ENCODE data around the gene DCAKD.

DCAKD gene

DNA sequence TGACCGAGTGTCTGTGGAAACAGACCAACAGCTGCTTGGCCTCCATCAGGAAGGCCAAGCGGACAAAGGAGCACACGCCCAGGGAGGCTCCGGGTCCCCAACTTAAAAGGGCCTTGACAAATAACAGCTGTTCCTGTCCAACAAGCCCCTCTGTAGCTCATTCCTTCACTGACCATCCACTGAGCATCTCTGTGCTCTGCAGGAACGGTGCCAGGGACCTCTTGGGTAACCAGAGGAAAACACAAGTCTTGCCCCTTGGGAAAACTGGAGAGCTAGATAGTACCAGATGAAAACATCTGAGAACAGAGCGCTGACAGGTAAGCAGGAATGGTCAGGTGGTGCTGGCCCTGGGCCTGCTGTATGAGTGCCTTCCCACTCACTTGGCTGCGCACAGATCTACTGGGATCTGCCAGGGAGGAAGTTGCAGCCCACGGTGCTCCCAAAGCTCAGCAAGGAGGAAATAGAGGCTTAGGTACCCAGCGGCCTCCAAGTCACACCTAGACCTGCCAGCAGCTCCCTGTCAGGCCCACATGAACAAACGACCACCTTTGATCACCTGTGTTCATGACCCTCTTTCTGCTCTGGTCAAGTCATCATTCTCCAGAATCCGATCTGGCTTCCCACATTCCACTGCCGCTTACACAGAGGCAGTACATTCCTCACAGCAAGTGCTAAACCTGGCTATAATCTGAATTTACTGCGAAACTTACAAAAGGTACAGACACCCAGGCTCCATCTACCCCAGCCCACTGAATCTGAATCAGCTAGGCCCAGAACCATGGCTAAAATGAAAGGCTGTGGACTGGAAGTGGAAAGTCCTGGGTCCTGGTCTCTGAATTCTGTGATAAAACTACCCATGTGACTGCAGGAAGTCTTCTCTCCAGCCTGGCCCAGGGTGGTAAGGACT is 12.5 kb downstream of the DCAKD start:
- Histone ChIP-seq H3K4me1 (ENCODE audit: control insufficient read depth, insufficient read depth, low read length) (peaks cover 7% of the 10 kb centered on the region), H3K36me3 (ENCODE audit: control insufficient read depth, insufficient read depth, low read length) (peaks cover 11% of the 10 kb centered on the region), H3K9ac (ENCODE audit: low read depth, low read length) (no peak overlapping the region), H3K27me3 (ENCODE audit: control insufficient read depth, insufficient read depth, low read length) (no peaks in the 10 kb centered on the region), H3K9me3 (ENCODE audit: control insufficient read depth, insufficient read depth, low read length) (no peaks in the 10 kb centered on the region), H3K4me3 (ENCODE audit: low read depth, low read length) (no peak overlapping the region)

DNA sequence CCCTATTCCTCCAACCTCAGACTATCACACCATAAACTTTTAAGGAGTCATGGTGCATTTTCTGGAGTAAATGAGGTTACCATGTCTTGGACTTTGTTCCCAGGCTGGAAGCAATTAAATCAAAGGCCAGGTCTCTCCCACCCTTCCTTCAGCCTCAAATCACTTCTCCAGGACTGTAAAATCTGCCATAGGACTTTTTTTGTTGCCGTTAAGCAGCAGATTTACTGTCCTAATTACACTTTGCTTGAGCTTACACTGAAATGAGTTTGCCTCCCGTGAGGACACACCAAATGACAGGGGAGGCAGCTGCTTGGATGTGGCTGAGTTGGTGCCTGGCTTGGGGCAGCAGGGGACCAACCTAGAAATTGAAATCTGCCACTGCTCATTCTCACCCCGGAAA is 14.7 kb downstream of the DCAKD start:
- H3K27me3 ChIP-seq (ENCODE audit: control insufficient read depth, insufficient read depth, low read length): no peaks in the 10 kb centered on the region
- H3K9me3 ChIP-seq (ENCODE audit: control insufficient read depth, insufficient read depth, low read length): no peaks in the 10 kb centered on the region
- peaks cover 21% of the 10 kb centered on the region for H3K36me3 ChIP-seq (ENCODE audit: control insufficient read depth, insufficient read depth, low read length)
- H3K9ac ChIP-seq (ENCODE audit: low read depth, low read length): no peak overlapping the region
- no peaks in the 10 kb centered on the region for H3K4me1 ChIP-seq (ENCODE audit: control insufficient read depth, insufficient read depth, low read length)
- no peak overlapping the region for H3K4me3 ChIP-seq (ENCODE audit: low read depth, low read length)

DNA sequence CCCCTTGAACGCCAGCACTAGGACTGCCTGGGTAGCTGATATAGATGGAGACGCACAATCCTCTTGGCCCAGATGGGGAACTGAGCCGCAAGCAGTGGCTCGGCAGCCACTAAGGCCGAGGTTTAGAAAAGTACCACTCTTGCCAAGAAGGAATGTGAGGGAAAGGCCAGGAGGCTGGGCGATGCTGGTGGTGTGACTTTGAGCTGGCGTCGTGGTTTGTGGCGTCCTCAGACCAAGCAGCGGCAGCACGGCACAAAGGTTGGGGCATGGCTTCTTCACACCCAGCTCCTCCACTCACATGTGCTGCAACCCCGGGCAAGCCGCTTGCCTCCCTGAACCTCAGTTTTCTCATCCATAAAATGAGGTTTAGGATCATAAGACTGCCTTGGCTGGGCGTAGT is 15.6 kb downstream of the DCAKD start:
- Histone ChIP-seq H3K9me3 (ENCODE audit: control insufficient read depth, insufficient read depth, low read length) (no peaks in the 10 kb centered on the region), H3K4me1 (ENCODE audit: control insufficient read depth, insufficient read depth, low read length) (no peaks in the 10 kb centered on the region), H3K27me3 (ENCODE audit: control insufficient read depth, insufficient read depth, low read length) (no peaks in the 10 kb centered on the region), H3K9ac (ENCODE audit: low read depth, low read length) (no peak overlapping the region), H3K4me3 (ENCODE audit: low read depth, low read length) (no peak overlapping the region), H3K36me3 (ENCODE audit: control insufficient read depth, insufficient read depth, low read length) (peaks cover 29% of the 10 kb centered on the region)

- H3K9me3 ChIP-seq (ENCODE audit: control insufficient read depth, insufficient read depth, low read length): no peaks in the 10 kb centered on the region
- no peak overlapping the region for H3K9ac ChIP-seq (ENCODE audit: low read depth, low read length)
- no peaks in the 10 kb centered on the region for H3K4me1 ChIP-seq (ENCODE audit: control insufficient read depth, insufficient read depth, low read length)
- no peaks in the 10 kb centered on the region for H3K27me3 ChIP-seq (ENCODE audit: control insufficient read depth, insufficient read depth, low read length)
- no peak overlapping the region for H3K4me3 ChIP-seq (ENCODE audit: low read depth, low read length)
- peaks cover 33% of the 10 kb centered on the region for H3K36me3 ChIP-seq (ENCODE audit: control insufficient read depth, insufficient read depth, low read length)
Observed at GRCh38 chr17:45034599-45034998, 16.8 kb downstream of the DCAKD start.

GRCh38 chr17:45032174-45032541 is 19.3 kb downstream of the DCAKD start:
- no peaks in the 10 kb centered on the region for H3K9me3 ChIP-seq (ENCODE audit: control insufficient read depth, insufficient read depth, low read length)
- H3K4me1 ChIP-seq (ENCODE audit: control insufficient read depth, insufficient read depth, low read length): no peaks in the 10 kb centered on the region
- H3K36me3 ChIP-seq (ENCODE audit: control insufficient read depth, insufficient read depth, low read length): peaks cover 33% of the 10 kb centered on the region
- H3K27me3 ChIP-seq (ENCODE audit: control insufficient read depth, insufficient read depth, low read length): no peaks in the 10 kb centered on the region
- H3K4me3 ChIP-seq (ENCODE audit: low read depth, low read length): no peak overlapping the region
- H3K9ac ChIP-seq (ENCODE audit: low read depth, low read length): no peak overlapping the region

- H3K9me3 ChIP-seq (ENCODE audit: control insufficient read depth, insufficient read depth, low read length): no peaks in the 10 kb centered on the region
- H3K36me3 ChIP-seq (ENCODE audit: control insufficient read depth, insufficient read depth, low read length): peaks cover 33% of the 10 kb centered on the region
- no peak overlapping the region for H3K4me3 ChIP-seq (ENCODE audit: low read depth, low read length)
- H3K27me3 ChIP-seq (ENCODE audit: control insufficient read depth, insufficient read depth, low read length): no peaks in the 10 kb centered on the region
- H3K4me1 ChIP-seq (ENCODE audit: control insufficient read depth, insufficient read depth, low read length): no peaks in the 10 kb centered on the region
- H3K9ac ChIP-seq (ENCODE audit: low read depth, low read length): no peak overlapping the region
Observed at GRCh38 chr17:45031231-45032173, 19.9 kb downstream of the DCAKD start.

DNA sequence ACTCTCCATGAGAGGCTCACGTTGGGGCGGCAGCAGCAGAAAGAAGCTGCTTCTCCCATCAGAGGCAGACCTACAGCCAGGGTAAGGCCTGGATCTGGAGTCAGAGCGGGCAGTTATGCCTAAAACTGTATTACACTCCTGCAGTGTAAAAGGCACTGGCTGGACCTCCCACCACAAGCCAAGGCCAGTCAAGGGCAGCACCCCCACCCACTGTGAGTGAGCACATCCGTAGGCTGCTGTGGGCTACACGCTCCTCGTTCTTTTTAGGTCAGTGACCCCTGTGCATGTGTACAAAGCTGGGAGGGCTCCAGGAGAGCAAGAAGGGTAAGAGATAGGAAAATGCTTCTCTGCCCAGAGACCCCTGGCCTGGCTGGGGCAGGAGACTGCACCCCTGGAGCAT is 20.7 kb downstream of the DCAKD start:
- Histone ChIP-seq H3K36me3 (ENCODE audit: control insufficient read depth, insufficient read depth, low read length) (peaks cover 33% of the 10 kb centered on the region), H3K4me3 (ENCODE audit: low read depth, low read length) (no peak overlapping the region), H3K9me3 (ENCODE audit: control insufficient read depth, insufficient read depth, low read length) (no peaks in the 10 kb centered on the region), H3K4me1 (ENCODE audit: control insufficient read depth, insufficient read depth, low read length) (no peaks in the 10 kb centered on the region), H3K9ac (ENCODE audit: low read depth, low read length) (no peak overlapping the region), H3K27me3 (ENCODE audit: control insufficient read depth, insufficient read depth, low read length) (no peaks in the 10 kb centered on the region)

DNA sequence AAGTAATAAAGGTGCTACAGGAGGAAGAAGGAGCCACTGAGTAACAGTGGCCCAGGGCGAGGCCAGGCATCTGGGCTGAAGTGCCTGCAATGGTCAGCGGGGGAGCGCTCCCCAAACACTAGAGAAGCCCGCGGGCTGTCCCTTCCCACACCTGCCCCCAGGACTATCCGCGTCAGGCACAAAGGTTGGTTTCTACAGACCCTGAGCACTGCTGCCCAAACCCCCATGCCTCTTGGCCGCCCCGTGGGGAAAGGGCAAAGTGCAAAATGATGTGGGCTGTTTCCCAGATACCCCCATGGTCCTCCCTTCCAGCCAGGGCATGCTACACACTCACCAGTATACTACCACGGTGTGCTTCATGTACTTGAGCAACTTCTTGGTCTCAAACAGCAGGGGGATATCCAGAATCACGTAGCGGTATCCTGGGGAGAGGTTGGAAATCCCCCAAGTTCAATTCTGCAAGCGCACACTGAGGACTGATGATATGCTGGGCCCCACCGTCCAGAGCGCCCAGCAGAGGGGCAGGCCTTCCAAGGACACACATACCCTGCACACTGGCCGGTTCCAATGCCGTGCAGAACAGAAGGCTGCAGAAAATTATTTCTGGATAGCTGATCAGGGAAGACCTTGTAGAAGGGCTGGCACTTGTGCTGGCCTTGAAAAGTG is 21.5 kb downstream of the DCAKD start:
- peaks cover 33% of the 10 kb centered on the region for H3K36me3 ChIP-seq (ENCODE audit: control insufficient read depth, insufficient read depth, low read length)

DNA sequence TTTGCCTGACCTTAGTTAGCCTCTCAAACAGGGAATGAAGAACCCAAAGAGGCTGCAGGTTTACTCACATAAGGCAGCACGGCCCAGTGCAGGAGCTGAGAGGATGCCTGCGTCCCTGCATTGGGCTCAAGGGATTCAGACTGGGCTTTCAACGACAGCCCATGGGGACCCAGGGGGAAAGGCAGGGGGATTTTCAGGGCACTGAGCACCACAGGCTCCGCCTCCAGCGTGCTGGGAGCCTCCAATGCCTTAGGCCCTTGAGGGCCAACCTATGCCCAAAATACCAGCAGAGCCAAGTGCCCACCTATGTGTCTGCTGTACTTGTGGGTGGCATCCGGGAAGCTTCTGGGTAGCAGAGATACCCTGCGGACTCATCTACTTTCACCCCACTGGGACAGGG is 22.3 kb downstream of the DCAKD start:
- H3K9ac ChIP-seq (ENCODE audit: low read depth, low read length): no peak overlapping the region
- no peak overlapping the region for H3K4me3 ChIP-seq (ENCODE audit: low read depth, low read length)
- no peaks in the 10 kb centered on the region for H3K4me1 ChIP-seq (ENCODE audit: control insufficient read depth, insufficient read depth, low read length)
- H3K9me3 ChIP-seq (ENCODE audit: control insufficient read depth, insufficient read depth, low read length): no peaks in the 10 kb centered on the region
- no peaks in the 10 kb centered on the region for H3K27me3 ChIP-seq (ENCODE audit: control insufficient read depth, insufficient read depth, low read length)
- H3K36me3 ChIP-seq (ENCODE audit: control insufficient read depth, insufficient read depth, low read length): peaks cover 31% of the 10 kb centered on the region

More for the DNA sequence above, 21.5 kb downstream of the DCAKD start:
- H3K27me3 ChIP-seq (ENCODE audit: control insufficient read depth, insufficient read depth, low read length): no peaks in the 10 kb centered on the region
- no peaks in the 10 kb centered on the region for H3K9me3 ChIP-seq (ENCODE audit: control insufficient read depth, insufficient read depth, low read length)
- no peak overlapping the region for H3K4me3 ChIP-seq (ENCODE audit: low read depth, low read length)
- H3K9ac ChIP-seq (ENCODE audit: low read depth, low read length): no peak overlapping the region
- no peaks in the 10 kb centered on the region for H3K4me1 ChIP-seq (ENCODE audit: control insufficient read depth, insufficient read depth, low read length)

DNA sequence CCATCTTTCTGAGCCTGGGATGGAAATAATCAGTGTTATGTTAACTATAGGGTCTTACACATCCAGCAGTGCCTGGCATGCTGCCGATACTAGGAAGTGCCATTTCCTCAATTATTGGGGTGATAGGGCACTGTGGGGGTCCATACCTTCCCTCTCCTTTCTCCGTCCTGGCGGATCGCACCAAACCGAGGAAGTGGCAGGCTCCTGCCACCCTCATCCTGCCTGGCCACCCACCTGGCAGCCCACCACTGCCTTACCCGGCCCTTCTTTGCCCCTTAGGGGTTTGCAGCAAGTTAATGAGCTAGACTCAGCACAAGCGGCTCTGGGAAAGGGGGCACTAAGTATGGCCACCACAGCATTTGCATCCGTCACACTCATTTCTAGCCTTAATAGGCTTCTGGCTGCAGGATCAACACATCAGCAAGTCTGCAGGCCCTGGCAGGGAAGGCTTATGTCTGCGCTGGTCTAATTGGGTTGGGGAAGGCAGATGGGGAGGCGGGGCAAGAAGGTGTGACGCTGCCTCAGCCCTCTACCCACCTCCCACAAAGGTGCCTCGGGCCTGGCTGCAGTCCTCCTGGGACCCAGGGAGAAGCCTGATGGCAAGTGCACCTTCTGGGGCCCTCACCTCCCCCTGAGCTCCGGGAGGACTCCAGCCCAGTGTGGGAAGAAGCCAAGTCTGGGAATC is 28.6 kb downstream of the DCAKD start:
- Histone ChIP-seq H3K9me3 (ENCODE audit: control insufficient read depth, insufficient read depth, low read length) (no peaks in the 10 kb centered on the region), H3K27me3 (ENCODE audit: control insufficient read depth, insufficient read depth, low read length) (peaks cover 37% of the 10 kb centered on the region), H3K4me3 (ENCODE audit: low read depth, low read length) (no peak overlapping the region), H3K36me3 (ENCODE audit: control insufficient read depth, insufficient read depth, low read length) (peaks cover 8% of the 10 kb centered on the region), H3K9ac (ENCODE audit: low read depth, low read length) (no peak overlapping the region), H3K4me1 (ENCODE audit: control insufficient read depth, insufficient read depth, low read length) (peaks cover 11% of the 10 kb centered on the region)

- Histone ChIP-seq H3K9ac (ENCODE audit: low read depth, low read length) (no peak overlapping the region), H3K4me3 (ENCODE audit: low read depth, low read length) (no peak overlapping the region), H3K36me3 (ENCODE audit: control insufficient read depth, insufficient read depth, low read length) (peaks cover 8% of the 10 kb centered on the region), H3K9me3 (ENCODE audit: control insufficient read depth, insufficient read depth, low read length) (no peaks in the 10 kb centered on the region), H3K4me1 (ENCODE audit: control insufficient read depth, insufficient read depth, low read length) (peaks cover 11% of the 10 kb centered on the region), H3K27me3 (ENCODE audit: control insufficient read depth, insufficient read depth, low read length) (peaks cover 38% of the 10 kb centered on the region)
Observed at GRCh38 chr17:45022288-45022648, 29.2 kb downstream of the DCAKD start.
